ENCODE measurements around the gene DHRSX. TPM values are rescaled to one million over a fixed set of nuclear protein-coding genes. Genes with fewer than 3 reads are reported as not detected.

Gene DHRSX
- total and polyA plus RNA-seq, 2 donors (not counting 1 experiment from before 2014, with no cell fraction given), result 18.8 to 39.0 TPM

DNA sequence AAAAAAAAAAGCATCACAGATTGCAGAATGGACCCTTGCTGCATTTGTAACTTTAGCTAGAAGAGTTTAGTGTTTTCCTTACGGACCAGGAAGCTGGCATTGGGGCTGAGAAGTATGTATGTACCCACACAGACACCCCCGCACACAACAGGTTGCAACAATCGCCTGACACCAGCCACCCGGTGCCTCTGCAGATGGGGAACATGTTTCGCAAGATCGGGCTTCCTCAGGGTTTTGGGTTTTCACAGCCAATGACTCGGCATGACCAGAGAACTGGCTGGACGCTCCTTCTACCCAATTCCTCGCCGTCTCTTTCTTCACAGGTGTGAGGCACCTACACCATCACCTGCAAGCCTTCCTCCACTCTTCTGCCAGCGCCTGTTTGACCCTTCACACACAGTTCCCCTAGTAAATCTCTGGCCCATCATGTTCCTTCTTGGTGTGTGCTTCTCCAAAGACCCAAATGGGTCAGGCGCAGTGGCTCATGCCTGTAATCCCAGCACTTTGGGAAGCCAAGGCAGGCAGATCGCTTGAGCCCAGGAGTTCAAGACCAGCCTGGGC lies 70.4 kb downstream of the DHRSX start:
- Mint-ChIP-seq H3K4me1 (peaks cover 37% of the 10 kb centered on the region), H3K9me3 (ENCODE audit: insufficient read depth) (peaks cover 4% of the 10 kb centered on the region), H3K4me3 (no peak overlapping the region), H3K27ac (no peak overlapping the region), H3K27me3 (no peaks in the 10 kb centered on the region)
- ChIA-PET CTCF (no interaction called here), POLR2A (no interaction called here)
- TF ChIP-seq EZH2 (IDR thresholded peaks at IDR 0.05; ENCODE audit: borderline replicate concordance, insufficient read depth, low read depth, low read length, poor library complexity, severe bottlenecking), result no peak
- TF ChIP-seq, protein P1, sequence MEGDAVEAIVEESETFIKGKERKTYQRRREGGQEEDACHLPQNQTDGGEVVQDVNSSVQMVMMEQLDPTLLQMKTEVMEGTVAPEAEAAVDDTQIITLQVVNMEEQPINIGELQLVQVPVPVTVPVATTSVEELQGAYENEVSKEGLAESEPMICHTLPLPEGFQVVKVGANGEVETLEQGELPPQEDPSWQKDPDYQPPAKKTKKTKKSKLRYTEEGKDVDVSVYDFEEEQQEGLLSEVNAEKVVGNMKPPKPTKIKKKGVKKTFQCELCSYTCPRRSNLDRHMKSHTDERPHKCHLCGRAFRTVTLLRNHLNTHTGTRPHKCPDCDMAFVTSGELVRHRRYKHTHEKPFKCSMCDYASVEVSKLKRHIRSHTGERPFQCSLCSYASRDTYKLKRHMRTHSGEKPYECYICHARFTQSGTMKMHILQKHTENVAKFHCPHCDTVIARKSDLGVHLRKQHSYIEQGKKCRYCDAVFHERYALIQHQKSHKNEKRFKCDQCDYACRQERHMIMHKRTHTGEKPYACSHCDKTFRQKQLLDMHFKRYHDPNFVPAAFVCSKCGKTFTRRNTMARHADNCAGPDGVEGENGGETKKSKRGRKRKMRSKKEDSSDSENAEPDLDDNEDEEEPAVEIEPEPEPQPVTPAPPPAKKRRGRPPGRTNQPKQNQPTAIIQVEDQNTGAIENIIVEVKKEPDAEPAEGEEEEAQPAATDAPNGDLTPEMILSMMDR (IDR thresholded peaks at IDR 0.05), result no peak
- H3K4me1 ChIP-seq (ENCODE audit: control insufficient read depth in 2 of 2, insufficient read depth in 2 of 2, low read length in 2 of 2), result peaks cover 9 to 20% of the 10 kb centered on the region in 2 donors
- DNase-seq (no peak), ATAC-seq (ENCODE audit: low read depth) (no peak)
- H3K4me2 ChIP-seq (replicated peaks; ENCODE audit: low read depth, low read length, poor library complexity, severe bottlenecking), result no peak overlapping the region
- H3K4me3 ChIP-seq (ENCODE audit: control extremely low read depth in 1 of 5, extremely low read depth in 1 of 5, insufficient read depth in 1 of 5, low read depth in 2 of 5, low read length in 4 of 5), result no peak overlapping the region
- no peak overlapping the region for H2AFZ ChIP-seq (ENCODE audit: insufficient read depth, low read depth, low read length, poor library complexity, severe bottlenecking)
- no peaks in the 10 kb centered on the region for H3K27me3 ChIP-seq (replicated peaks in 1 of 4; ENCODE audit: control extremely low read depth in 1 of 4, control insufficient read depth in 3 of 4, insufficient read depth in 4 of 4, low read length in 3 of 4)
- H3K9ac ChIP-seq (ENCODE audit: low read length), result no peak overlapping the region
- H4K20me1 ChIP-seq (ENCODE audit: control insufficient read depth, insufficient read depth, low read length, poor library complexity, severe bottlenecking), result no peaks in the 10 kb centered on the region
- H3K79me2 ChIP-seq (ENCODE audit: control insufficient read depth, insufficient read depth, low read length), result peaks cover 43% of the 10 kb centered on the region
- peaks cover 0 to 3% of the 10 kb centered on the region in 2 experiments for H3K36me3 ChIP-seq (replicated peaks in 1 of 2; ENCODE audit: control extremely low read depth in 1 of 2, control insufficient read depth in 1 of 2, extremely low read depth in 1 of 2, insufficient read depth in 2 of 2, low read length in 1 of 2)
- H3K9me3 ChIP-seq (ENCODE audit: control extremely low read depth in 1 of 3, control insufficient read depth in 2 of 3, insufficient read depth in 1 of 3, low read length in 2 of 3), result peaks cover 1 to 20% (median 3%) of the 10 kb centered on the region in 3 donors
- intact Hi-C loops (cut with micrococcal nuclease), result no loop called here
- 68% methylated on average over 12 of the region's 13 CpGs for WGBS (ENCODE audit: insufficient coverage)
- H3K27ac ChIP-seq (ENCODE audit: low read length in 2 of 2), result no peak overlapping the region

DNA sequence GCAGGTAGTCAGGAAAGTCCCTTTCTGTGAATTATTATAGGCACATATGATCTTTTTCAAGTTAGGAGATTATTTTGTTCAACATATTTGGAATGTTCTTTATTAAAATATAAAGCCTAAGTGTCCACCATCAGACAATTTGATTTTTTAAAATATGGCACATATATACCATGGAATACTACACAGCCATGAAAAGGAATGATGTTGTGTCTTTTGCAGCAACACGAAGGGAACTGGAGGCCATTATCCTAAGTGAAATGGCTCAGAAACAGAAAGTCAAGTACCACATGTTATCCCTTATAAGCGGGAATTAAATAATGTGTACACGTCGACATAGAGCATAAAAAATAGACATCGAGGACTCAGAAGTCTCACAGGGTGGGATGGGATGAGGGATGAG lies 73.0 kb downstream of the DHRSX start:
- no peak overlapping the region for H3K4me2 ChIP-seq (replicated peaks; ENCODE audit: low read depth, low read length, poor library complexity, severe bottlenecking)
- no peak overlapping the region for H3K9ac ChIP-seq (ENCODE audit: low read length)
- DNase-seq (no peak), ATAC-seq (ENCODE audit: low read depth) (no peak)
- Mint-ChIP-seq H3K27me3 (no peaks in the 10 kb centered on the region), H3K4me3 (no peak overlapping the region), H3K9me3 (ENCODE audit: insufficient read depth) (peaks cover 3% of the 10 kb centered on the region), H3K27ac (no peak overlapping the region), H3K4me1 (peaks cover 25% of the 10 kb centered on the region)
- 100% methylated on average over 1 of the region's 5 CpGs for WGBS (ENCODE audit: insufficient coverage)
- peaks cover 0 to 17% of the 10 kb centered on the region in 2 experiments for H3K36me3 ChIP-seq (replicated peaks in 1 of 2; ENCODE audit: control extremely low read depth in 1 of 2, control insufficient read depth in 1 of 2, extremely low read depth in 1 of 2, insufficient read depth in 2 of 2, low read length in 1 of 2)
- H2AFZ ChIP-seq (ENCODE audit: insufficient read depth, low read depth, low read length, poor library complexity, severe bottlenecking), result no peak overlapping the region
- no peak overlapping the region for H3K4me3 ChIP-seq (ENCODE audit: control extremely low read depth in 1 of 5, extremely low read depth in 1 of 5, insufficient read depth in 1 of 5, low read depth in 2 of 5, low read length in 4 of 5)
- no peaks in the 10 kb centered on the region for H4K20me1 ChIP-seq (ENCODE audit: control insufficient read depth, insufficient read depth, low read length, poor library complexity, severe bottlenecking)
- H3K27me3 ChIP-seq (replicated peaks in 1 of 4; ENCODE audit: control extremely low read depth in 1 of 4, control insufficient read depth in 3 of 4, insufficient read depth in 4 of 4, low read length in 3 of 4), result no peaks in the 10 kb centered on the region
- CTCF ChIA-PET, result no interaction called here
- no peak overlapping the region for H3K27ac ChIP-seq (ENCODE audit: low read length in 2 of 2)
- H3K79me2 ChIP-seq (ENCODE audit: control insufficient read depth, insufficient read depth, low read length), result peaks cover 46% of the 10 kb centered on the region
- peaks cover 1 to 14% (median 3%) of the 10 kb centered on the region in 3 donors for H3K9me3 ChIP-seq (ENCODE audit: control extremely low read depth in 1 of 3, control insufficient read depth in 2 of 3, insufficient read depth in 1 of 3, low read length in 2 of 3)
- intact Hi-C loops (cut with micrococcal nuclease), result no loop called here
- TF ChIP-seq EZH2 (IDR thresholded peaks at IDR 0.05; ENCODE audit: borderline replicate concordance, insufficient read depth, low read depth, low read length, poor library complexity, severe bottlenecking), result no peak
- TF ChIP-seq, protein P1 (IDR thresholded peaks at IDR 0.05), result no peak
- peaks cover 7 to 17% of the 10 kb centered on the region in 2 donors for H3K4me1 ChIP-seq (ENCODE audit: control insufficient read depth in 2 of 2, insufficient read depth in 2 of 2, low read length in 2 of 2)
- POLR2A ChIA-PET, result no interaction called here
